GM18505 (cell line): ENCODE data around the gene DOK6.
A peak's percentile ranks its signal among the peaks of the same experiment; 100 is the strongest.
"Not testable (repeated sequence)": the region's sequence is repeated elsewhere in the genome, so short reads cannot be mapped to it uniquely, and the experiment has no call there.

Source experiments
- ATAC-seq: cut with Tn5 transposase; IDR thresholded peaks from one replicate; pipeline ENCODE4 v1.9.1; 2021; ENCODE audit not compliant: unreplicated experiment
- POLR2A ChIP-seq: IDR thresholded peaks from 4 replicates; pipeline ENCODE4 v1.6.1; 2011; ENCODE audit warnings: borderline replicate concordance; ENCODE audit not compliant: insufficient read depth, insufficient read length; ENCODE audit errors: extremely low read depth

Gene DOK6

DNA sequence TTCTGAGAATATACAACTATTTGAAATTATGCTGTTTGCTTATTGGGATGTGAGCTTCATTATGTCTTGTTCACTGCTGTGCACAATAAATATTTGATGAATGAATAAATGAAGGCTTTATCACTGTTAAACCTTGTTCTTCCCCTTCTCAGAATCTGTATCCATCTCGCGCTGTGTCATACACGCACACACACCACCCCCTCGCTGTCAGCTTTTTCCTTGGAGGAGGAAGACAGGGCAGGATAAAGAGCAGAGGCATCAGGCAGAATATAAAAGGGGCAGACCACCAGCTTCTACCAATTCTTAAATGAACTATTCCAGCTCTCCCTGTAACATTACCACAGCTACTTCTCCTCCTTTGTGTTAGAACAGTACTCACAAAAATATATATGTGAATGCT lies 472.0 kb downstream of the DOK6 start:
- no peak for TF ChIP-seq POLR2A
- no peak for ATAC-seq

DNA sequence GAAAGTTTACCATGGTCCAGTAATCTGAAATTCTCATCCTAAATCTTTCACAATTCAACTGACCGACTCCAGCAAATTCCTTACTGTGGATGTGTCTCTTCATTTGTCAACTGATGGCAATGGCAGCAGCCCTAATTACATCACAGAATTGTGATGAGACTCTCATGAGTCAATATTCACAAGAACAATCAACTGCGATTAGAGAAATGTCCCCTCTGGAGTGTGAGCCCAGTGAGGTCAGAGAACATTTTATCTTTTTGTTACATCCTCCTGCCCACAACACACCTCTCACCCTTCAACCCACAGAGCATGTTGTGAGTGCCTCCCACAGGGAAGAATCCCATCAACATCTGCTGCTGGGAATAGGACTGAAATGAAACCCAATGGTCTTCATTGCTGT lies 473.4 kb downstream of the DOK6 start:
- no peak for TF ChIP-seq POLR2A
- ATAC-seq, result no peak

DNA sequence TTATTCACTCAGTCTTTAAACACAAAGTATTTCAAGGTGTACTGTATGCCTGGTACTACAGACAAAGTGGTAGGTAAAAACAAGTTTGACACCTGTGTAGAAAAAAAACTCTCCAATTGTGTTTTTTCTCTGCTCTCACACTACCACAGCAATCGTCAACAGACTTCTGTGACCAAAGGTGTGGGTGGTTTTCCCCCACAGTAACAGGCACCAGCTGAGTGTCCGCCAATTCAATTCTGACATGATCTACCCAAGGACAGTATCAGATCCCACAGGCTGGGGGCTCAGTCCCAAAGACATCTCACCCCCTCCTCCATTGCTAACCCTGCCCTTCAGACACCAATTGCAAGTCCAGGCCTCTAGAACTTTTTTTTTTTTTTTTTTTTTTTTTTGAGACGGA lies 475.8 kb downstream of the DOK6 start:
- no peak for TF ChIP-seq POLR2A

DNA sequence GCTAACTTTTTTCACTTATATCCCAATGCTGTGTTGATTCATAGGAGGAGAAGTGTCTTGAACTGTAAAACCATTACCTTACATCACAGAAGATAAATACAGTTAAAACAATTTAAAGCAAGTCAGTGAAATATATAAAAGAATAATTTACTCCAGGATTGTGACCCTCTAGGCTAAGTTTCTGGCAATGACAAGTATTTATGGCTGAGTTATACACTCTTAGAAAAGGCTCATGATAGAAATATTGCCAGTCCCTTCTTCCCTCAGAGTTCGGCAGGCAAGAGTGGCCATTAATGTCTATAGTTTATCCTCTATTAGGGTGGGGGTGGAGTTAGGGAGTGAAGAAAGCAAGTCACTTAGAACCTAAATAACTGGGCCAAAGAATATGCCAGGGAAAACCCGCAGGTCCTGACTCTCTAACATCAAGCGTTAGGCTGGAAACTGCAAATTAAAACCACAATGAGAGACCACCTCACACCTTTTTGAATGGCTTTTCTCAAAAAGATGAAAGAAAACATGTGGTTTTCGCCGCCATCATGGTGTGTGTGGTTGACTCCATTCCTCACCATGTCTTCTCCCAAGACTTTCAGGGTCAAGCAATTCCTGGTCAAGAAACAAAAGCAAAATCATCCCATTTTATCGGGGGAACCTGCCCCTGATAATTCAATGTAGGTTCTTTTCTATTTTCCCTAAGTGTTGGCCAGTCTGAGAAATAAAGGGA lies 477.7 kb downstream of the DOK6 start:
- TF ChIP-seq POLR2A, result no peak
- no peak for ATAC-seq

More for the DNA sequence above, 475.8 kb downstream of the DOK6 start:
- ATAC-seq, result no peak

DNA sequence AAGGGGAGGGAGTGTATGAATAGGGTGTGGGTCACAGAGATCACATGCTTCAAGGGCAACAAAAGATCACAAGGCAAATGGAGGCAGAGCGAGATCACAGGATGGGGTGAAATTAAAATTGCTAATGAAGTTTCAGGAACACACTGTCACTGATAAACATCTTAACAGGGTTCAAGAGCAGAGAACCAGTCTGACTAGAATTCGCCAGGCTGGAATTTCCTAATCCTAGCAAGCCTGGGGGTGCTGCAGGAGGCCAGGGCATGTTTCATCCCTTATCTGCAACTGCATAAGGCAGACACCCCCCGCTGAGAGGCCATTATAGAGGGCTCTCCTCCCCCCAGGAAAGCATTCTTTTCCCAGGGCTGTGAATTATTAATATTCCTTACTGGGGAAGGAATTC lies 478.4 kb downstream of the DOK6 start:
- not testable (repeated sequence) for ATAC-seq

DNA sequence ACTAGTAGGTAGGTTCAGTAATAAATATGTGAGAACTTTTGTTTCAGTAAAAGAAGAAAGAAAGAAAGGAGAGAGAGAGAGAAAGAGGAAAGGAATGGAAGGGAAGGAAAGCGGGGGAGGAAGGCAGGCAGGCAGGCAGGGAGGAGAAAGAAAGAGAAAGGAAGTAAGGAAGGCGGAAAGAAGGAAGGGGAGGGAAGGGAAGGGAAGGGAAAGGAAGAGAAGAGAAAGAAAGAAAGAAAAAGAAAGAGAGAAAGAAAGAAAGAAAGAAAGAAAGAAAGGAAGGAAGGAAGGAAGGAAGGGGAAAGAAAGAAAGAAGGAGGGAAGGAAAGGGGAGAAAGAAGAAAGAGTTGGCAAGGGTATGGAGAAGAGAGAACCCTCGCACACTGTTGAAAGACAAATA lies 479.4 kb downstream of the DOK6 start:
- no peak for ATAC-seq
- no peak for TF ChIP-seq POLR2A

DNA sequence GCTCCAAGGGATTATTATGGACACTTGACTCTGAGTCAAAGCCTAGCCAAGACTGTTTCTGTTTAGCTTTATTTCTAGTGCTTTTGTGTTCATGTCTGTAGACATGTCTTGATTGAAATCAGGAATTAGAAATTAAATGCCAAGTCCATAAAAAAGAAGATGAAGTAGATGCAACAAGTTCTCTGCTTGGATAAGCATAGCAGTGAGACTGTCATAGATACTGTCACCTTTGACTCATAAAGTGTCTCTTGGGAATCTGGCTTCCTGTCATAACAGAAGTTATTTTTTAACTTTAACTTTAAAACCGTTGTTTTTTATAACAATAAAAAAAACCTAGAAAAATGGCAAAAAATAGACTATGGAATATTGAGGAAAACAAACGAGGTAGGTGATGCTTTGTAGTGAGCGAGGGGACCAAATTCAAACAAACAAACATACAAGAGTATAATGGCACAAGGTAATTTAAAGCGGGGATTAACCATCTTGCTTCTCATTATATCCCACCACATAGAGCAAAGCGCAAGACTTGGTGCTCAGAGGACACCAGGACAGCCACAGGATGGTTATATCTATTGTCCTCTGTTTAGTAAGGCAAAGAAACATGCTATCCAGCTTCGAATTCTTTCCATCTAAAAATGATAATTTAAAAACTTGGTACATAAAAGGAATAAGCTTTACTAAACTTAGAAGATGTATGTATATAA lies 482.4 kb downstream of the DOK6 start:
- peak; percentile 63 for ATAC-seq
- no peak for TF ChIP-seq POLR2A

DNA sequence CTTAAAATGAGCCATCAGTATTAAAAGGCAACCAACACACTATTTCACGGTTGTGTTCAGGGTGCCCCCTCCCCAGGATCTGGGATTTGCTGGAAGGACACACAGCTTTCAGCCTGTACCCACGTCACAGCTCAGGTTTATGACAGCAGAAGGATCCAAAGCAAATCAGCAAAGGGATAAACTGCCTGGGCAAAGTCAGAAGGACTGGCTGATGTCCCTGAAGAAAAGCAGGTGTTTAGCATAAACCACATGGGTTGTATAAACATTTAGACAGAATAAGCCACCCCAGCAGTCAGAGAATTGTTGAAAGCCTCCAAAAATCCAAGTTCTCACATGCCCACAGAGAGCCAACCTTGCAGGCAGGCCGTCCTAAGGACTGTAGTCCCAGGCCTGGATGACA lies 483.1 kb downstream of the DOK6 start:
- TF ChIP-seq POLR2A, result no peak
- no peak for ATAC-seq

DNA sequence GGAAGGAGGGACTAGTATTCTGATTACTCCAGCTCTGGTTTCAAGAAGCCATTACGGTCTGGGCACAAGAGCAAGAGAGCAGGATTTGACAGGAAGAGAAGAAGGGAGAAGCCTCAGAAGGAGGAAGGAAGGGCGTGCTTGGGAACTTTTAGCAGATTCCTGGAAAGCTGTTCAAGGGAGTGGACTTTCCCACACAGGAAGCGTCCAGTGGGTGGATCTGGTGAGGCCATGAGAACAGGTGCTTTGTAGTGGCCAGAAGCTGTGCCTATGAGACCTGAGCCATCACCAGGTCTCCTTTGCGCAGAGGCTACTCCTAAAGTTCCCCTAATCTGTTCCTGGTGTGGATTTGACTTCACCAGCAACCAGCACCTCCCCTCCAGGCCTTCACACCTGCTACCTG lies 484.7 kb downstream of the DOK6 start:
- TF ChIP-seq POLR2A, result no peak
- no peak for ATAC-seq

DNA sequence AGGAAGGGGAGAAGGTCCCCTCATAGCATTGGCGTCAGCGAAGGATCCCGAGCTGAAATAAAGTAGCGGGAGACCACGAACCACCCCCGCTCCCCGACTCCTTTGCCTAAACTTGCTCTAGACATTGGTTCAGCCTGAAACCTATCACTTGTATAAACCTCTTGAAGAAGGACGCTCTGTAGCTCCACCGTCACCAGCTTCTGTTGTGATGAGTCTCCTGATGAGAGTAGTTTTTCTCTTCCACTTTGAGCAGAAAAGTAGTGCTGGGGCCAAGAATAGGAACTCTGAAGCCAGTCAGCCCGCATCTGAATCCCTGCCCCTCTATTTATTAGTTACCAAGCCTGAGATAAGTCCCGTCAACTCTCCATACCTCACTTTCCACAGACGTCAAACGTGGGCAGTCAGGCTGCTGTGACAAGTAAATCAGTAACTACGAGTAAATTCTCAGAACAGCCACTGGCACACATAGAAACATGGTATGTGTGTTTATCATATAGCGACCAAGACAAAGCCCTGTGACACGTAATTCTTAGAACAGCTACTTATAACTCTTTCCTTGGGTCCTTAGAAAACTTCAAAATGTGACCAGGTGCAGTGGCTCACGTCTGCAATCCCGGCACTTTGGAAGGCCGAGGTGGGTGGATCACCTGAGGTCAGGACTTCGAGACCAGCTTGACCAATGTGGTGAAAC lies 485.3 kb downstream of the DOK6 start:
- ATAC-seq, result peak; percentile 71
- no peak for TF ChIP-seq POLR2A

DNA sequence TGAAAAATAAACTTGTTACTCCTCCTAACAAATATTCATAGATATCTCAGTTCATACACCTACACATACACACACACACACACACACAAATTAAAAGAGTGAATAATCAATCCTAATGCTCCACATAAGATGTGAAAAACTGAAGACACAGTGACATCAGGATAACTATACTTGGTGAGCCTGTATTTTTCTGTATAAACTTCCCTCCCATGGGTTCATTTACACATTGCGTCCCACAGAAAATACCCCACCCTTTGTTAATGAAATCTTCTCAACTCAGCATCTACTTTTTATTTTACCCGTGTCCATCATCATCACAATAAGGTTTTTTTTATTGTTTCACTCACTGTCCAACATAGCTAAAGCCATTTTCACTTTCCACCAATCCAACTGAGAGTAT lies 486.6 kb downstream of the DOK6 start:
- no peak for TF ChIP-seq POLR2A

DNA sequence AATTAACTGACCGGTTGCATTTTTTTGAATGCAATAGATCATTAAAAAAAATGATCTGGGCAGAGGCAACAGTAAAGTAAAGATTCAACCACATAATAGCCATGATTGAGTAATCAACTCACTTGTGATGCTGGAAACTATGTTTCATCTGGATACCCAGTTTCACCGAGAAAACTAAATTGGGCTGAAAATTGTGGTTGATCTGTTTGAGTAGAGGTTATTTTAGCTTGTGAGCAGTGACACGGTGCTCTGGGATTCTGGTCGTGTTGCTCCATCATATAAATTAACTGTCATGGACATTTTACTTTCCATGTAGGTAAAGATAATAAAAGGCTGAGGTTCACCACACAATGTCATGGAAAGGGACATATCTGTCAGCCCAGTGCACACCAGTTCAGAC lies 488.3 kb downstream of the DOK6 start:
- no peak for TF ChIP-seq POLR2A
- no peak for ATAC-seq

More for the DNA sequence above, 486.6 kb downstream of the DOK6 start:
- no peak for ATAC-seq

DNA sequence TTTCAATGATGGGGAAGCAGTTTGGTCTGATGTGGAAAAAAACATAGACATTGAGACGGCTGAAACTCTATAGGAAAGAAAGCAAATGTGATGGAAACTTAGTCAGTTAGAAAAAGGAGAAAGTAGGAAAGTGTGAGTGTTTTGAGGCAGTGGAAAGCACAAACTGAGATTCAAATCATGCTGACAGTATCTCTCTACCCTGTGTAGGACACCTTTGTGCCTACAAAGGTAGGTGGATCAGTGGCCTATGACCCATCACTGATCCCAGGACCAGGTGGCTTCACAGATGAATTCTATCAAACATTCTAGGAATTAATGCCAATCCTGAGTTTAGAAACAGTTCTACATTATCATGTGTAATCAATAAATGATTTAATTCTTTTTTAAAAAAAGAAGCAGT lies 489.9 kb downstream of the DOK6 start:
- ATAC-seq, result no peak

DNA sequence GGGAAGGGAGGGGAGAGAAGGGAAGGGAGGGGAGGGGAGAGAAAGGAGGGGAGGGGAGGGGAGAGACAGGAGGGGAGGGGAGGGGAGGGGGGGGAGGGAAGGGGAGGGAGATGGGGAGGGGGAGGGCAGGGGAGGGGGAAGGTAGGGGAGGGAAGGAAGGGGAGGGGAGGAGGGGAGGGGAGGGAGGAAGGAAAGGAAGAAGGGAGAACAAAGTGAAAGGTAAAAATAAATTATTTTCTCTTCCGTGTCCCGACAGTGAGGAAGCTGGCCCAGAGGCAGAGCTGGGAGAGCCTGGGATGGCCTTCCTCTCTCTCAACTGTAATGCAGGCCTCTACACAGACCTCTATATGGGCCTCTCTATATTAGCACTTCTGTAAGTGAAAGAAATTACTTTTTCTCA lies 493.8 kb downstream of the DOK6 start:
- ATAC-seq, result no peak
- TF ChIP-seq POLR2A, result no peak

More for the DNA sequence above, 489.9 kb downstream of the DOK6 start:
- TF ChIP-seq POLR2A, result no peak
